ENCODE data around the gene C6orf120. TPM values are rescaled to one million over a fixed set of nuclear protein-coding genes. Genes with fewer than 3 reads are reported as not detected.

C6orf120 gene
- total and polyA plus RNA-seq, 9 of the 15 experiments (the other 6 are each of a cell fraction or from before 2014, with no cell fraction given): 7.7 to 44.9 (median 34.8) TPM

DNA sequence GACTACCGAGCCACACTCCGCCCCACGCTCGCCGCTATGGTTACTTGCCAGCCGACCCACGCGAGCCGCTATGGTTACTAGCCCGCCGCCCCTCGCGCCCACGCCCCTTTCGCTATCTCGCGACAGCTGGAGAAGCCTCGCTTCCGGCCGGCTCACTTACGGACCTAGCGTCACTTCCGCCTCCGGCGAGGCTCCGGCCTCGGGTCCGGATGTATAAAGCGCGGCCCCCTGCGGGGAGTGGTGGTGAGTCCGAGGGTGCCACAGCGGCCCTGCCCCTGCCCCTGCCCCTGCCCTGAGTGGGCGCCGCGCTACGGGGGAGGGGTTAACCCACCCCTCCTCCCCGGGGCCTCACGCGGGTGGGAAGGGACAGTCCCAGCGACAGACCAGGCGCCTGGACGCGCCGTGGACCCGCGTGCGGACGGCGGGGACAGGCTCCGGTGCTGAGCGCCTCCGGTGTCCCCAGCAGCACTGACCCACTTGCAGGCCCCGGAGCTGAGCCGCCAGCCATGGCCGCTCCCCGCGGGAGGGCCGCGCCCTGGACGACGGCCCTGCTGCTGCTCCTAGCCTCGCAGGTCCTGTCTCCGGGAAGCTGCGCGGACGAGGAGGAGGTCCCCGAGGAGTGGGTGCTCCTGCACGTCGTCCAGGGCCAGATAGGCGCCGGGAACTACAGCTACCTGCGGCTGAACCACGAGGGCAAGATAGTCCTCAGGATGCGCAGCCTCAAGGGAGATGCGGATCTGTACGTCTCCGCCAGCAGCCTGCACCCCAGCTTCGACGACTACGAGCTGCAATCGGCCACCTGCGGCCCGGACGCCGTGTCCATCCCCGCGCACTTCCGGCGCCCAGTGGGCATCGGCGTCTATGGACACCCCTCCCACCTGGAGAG is at the start of gene C6orf120, which contains the start of gene WDR27 (continued):
- TF ChIP-seq, protein P1, sequence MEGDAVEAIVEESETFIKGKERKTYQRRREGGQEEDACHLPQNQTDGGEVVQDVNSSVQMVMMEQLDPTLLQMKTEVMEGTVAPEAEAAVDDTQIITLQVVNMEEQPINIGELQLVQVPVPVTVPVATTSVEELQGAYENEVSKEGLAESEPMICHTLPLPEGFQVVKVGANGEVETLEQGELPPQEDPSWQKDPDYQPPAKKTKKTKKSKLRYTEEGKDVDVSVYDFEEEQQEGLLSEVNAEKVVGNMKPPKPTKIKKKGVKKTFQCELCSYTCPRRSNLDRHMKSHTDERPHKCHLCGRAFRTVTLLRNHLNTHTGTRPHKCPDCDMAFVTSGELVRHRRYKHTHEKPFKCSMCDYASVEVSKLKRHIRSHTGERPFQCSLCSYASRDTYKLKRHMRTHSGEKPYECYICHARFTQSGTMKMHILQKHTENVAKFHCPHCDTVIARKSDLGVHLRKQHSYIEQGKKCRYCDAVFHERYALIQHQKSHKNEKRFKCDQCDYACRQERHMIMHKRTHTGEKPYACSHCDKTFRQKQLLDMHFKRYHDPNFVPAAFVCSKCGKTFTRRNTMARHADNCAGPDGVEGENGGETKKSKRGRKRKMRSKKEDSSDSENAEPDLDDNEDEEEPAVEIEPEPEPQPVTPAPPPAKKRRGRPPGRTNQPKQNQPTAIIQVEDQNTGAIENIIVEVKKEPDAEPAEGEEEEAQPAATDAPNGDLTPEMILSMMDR (IDR thresholded peaks at IDR 0.05 in 2 of 3, conservative IDR thresholded peaks at IDR 0.05 in 1 of 3; ENCODE audit: insufficient read depth in 2 of 3, low read depth in 1 of 3, low read length in 3 of 3): peak in 1 of 3 experiments; percentile 24; a peak in 2 of 6 replicates
- TF ChIP-seq, protein P2, sequence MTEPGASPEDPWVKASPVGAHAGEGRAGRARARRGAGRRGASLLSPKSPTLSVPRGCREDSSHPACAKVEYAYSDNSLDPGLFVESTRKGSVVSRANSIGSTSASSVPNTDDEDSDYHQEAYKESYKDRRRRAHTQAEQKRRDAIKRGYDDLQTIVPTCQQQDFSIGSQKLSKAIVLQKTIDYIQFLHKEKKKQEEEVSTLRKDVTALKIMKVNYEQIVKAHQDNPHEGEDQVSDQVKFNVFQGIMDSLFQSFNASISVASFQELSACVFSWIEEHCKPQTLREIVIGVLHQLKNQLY (CRISPR knock-in tag; conservative IDR thresholded peaks at IDR 0.05): no peak; a peak in 1 of 4 replicates
- TF ChIP-seq, protein P3, sequence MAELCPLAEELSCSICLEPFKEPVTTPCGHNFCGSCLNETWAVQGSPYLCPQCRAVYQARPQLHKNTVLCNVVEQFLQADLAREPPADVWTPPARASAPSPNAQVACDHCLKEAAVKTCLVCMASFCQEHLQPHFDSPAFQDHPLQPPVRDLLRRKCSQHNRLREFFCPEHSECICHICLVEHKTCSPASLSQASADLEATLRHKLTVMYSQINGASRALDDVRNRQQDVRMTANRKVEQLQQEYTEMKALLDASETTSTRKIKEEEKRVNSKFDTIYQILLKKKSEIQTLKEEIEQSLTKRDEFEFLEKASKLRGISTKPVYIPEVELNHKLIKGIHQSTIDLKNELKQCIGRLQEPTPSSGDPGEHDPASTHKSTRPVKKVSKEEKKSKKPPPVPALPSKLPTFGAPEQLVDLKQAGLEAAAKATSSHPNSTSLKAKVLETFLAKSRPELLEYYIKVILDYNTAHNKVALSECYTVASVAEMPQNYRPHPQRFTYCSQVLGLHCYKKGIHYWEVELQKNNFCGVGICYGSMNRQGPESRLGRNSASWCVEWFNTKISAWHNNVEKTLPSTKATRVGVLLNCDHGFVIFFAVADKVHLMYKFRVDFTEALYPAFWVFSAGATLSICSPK (IDR thresholded peaks at IDR 0.05; ENCODE audit: borderline replicate concordance): no peak
- TF ChIP-seq ZNF133 (CRISPR knock-in tag; IDR thresholded peaks at IDR 0.05) (no peak), ZNF695 (CRISPR knock-in tag; IDR thresholded peaks at IDR 0.05) (no peak), ZNF668 (CRISPR knock-in tag; IDR thresholded peaks at IDR 0.05) (no peak), KDM2B (CRISPR knock-in tag; IDR thresholded peaks at IDR 0.05) (0 out of 2 replicates have a peak, but pooled peaks have one; percentile 14), LEF1 (IDR thresholded peaks at IDR 0.05) (no peak; the same call in 1 of the 2 replicates), HCFC1 (IDR thresholded peaks at IDR 0.05; ENCODE audit: low read depth, low read length) (peak; percentile 77), RBM17 (IDR thresholded peaks at IDR 0.05; ENCODE audit: borderline replicate concordance, low read depth, low read length) (no peak)

Measured in K562 (cell line).